ENCODE results near the gene TNFRSF18.

Gene TNFRSF18

DNA sequence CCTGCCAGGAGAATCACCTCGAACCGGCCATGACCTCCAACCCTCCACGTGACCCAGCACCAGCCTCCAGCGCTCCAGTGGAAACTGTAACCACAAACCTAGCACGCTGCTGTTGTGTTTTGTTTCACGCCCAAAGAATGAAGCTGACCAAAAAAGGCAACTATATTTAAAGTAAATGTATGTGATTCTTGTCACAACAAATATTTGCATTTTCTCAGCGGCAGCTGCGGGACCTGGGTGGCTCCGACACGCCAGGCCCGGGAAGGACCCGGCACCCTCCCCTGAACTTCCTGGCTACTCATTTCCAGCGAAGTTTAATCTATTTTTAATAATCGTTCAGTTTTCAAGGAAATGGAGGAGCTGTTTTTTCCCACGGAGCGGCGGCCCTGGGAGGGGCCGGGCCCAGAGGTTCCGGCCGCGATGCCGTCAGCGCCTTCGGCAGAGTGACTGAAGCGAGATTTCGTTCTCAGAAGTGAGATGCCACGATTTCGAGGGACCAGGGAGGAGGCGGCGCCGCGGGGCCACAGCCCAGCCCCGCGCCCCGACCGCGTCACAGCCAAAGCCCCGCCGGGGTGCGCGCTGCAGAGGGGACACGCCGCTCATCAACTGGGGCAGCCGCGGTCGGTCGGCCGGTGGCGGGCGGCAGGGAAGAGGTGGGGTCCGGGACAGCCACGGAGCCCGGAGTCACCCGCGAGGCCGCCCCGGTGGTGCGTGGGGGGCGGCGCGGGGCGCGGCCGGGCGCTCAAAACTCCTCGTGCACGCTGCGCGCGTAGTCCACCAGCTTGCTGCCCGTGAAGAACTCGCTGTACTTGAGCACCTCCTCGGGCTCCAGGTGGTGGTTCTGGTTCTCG lies 10.6 kb upstream of the TNFRSF18 start:
- H3K36me3 ChIP-seq (ENCODE audit: control insufficient read depth, insufficient read depth, low read length), result peaks cover 34% of the 10 kb centered on the region
- H3K9ac ChIP-seq (ENCODE audit: low read length), result no peak overlapping the region
- no peaks in the 10 kb centered on the region for H3K9me3 ChIP-seq (ENCODE audit: control insufficient read depth, insufficient read depth, low read depth, low read length)
- no peak overlapping the region for H3K4me3 ChIP-seq (ENCODE audit: low read depth, low read length)
- no peak overlapping the region for H3K27ac ChIP-seq (ENCODE audit: low read depth, low read length)
- no peaks in the 10 kb centered on the region for H3K27me3 ChIP-seq (ENCODE audit: control insufficient read depth, insufficient read depth, low read length)
- peaks cover 4% of the 10 kb centered on the region; the same call in 1 of the 2 replicates for H3K4me1 ChIP-seq (ENCODE audit: control insufficient read depth, insufficient read depth, low read length)

GRCh38 chr1:1215881-1216605 lies 9.7 kb upstream of the TNFRSF18 start:
- peaks cover 29% of the 10 kb centered on the region for H3K36me3 ChIP-seq (ENCODE audit: control insufficient read depth, insufficient read depth, low read length)
- H3K27me3 ChIP-seq (ENCODE audit: control insufficient read depth, insufficient read depth, low read length), result no peaks in the 10 kb centered on the region
- no peak overlapping the region for H3K9ac ChIP-seq (ENCODE audit: low read length)
- H3K27ac ChIP-seq (ENCODE audit: low read depth, low read length), result no peak overlapping the region
- H3K9me3 ChIP-seq (ENCODE audit: control insufficient read depth, insufficient read depth, low read depth, low read length), result no peaks in the 10 kb centered on the region
- H3K4me3 ChIP-seq (ENCODE audit: low read depth, low read length), result no peak overlapping the region
- peaks cover 4% of the 10 kb centered on the region; the same call in 1 of the 2 replicates for H3K4me1 ChIP-seq (ENCODE audit: control insufficient read depth, insufficient read depth, low read length)

DNA sequence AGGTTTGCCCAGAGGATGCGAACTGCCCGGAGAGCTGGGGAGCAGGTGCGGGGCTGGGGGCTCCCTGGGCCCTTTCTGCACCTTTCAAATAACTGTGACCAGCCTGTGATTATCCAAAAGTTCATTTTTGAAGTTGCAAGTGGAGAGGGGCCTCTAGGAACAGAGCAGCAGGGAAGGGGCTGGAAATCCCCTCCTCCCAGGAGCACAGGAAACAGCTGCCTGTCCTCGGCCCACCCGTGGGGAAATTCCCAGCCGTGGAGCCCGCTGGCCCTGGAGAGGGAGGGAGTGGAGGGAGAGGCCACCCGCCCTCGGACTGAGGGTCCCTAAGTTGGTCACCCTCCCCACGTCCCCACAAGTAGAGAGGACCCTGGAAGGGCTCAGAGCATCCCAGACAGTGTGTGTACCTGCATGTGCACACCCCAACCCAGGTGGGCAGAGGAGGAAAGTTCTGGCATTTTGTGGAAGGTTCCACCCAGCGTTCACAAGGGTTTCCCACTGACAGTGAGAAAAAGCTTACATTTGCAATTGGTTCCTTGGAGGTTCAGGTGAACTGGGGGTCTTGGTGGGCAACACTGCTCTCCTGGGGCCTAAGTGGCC lies 8.8 kb upstream of the TNFRSF18 start:
- Histone ChIP-seq H3K27me3 (ENCODE audit: control insufficient read depth, insufficient read depth, low read length) (no peaks in the 10 kb centered on the region), H3K27ac (ENCODE audit: low read depth, low read length) (no peak overlapping the region), H3K4me1 (ENCODE audit: control insufficient read depth, insufficient read depth, low read length) (peaks cover 4% of the 10 kb centered on the region; the same call in 1 of the 2 replicates), H3K9me3 (ENCODE audit: control insufficient read depth, insufficient read depth, low read depth, low read length) (no peaks in the 10 kb centered on the region), H3K4me3 (ENCODE audit: low read depth, low read length) (no peak overlapping the region), H3K9ac (ENCODE audit: low read length) (no peak overlapping the region), H3K36me3 (ENCODE audit: control insufficient read depth, insufficient read depth, low read length) (peaks cover 22% of the 10 kb centered on the region)

- H3K36me3 ChIP-seq (ENCODE audit: control insufficient read depth, insufficient read depth, low read length), result peaks cover 20% of the 10 kb centered on the region
- no peak within 1 kb of the TSS for H3K9ac ChIP-seq (ENCODE audit: low read length)
- no peak within 1 kb of the TSS for H3K27ac ChIP-seq (ENCODE audit: low read depth, low read length)
- H3K4me1 ChIP-seq (ENCODE audit: control insufficient read depth, insufficient read depth, low read length), result peaks cover 4% of the 10 kb centered on the region; the same call in 1 of the 2 replicates
- H3K4me3 ChIP-seq (ENCODE audit: low read depth, low read length), result no peak within 1 kb of the TSS
- H3K27me3 ChIP-seq (ENCODE audit: control insufficient read depth, insufficient read depth, low read length), result no peaks in the 10 kb centered on the region
- H3K9me3 ChIP-seq (ENCODE audit: control insufficient read depth, insufficient read depth, low read depth, low read length), result no peaks in the 10 kb centered on the region
Observed at GRCh38 chr1:1213345-1214265, 7.2 kb upstream of the TNFRSF18 start, which contains the start of gene TNFRSF4. Gene TNFRSF4, minus strand, starts transcription at chr1:1214153. Its CDS starts 26 bp downstream, at chr1:1214127.

DNA sequence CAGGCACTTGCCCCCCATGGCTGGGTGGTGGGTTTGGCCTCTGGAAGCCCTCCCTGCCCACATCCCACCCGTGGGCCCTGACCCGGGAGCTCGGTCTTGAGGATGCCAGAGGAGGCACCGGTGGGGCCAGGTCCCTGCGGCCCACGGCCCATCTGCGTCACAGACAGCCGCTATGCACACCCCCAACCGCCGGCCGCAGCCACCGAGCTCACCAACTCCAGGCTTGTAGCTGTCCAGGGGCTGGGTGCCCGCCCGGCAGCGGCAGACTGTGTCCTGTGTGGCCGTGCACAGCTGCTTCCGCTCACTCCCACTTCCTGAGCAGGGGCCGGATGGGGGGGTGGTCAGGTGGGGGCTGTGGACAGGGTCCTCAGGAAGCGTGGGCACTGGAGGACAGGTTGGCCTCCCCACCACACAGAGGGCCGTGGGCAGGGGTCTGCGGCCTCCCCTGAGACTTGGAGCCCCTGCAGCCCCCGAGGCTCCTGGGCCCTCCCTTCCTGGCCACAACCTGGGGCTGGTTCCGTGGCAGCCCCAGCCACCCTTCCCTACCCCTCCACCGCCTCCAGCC lies 6.5 kb upstream of the TNFRSF18 start:
- Histone ChIP-seq H3K27ac (ENCODE audit: low read depth, low read length) (no peak overlapping the region), H3K4me3 (ENCODE audit: low read depth, low read length) (no peak overlapping the region), H3K27me3 (ENCODE audit: control insufficient read depth, insufficient read depth, low read length) (no peaks in the 10 kb centered on the region), H3K9me3 (ENCODE audit: control insufficient read depth, insufficient read depth, low read depth, low read length) (no peaks in the 10 kb centered on the region), H3K9ac (ENCODE audit: low read length) (no peak overlapping the region), H3K4me1 (ENCODE audit: control insufficient read depth, insufficient read depth, low read length) (peaks cover 5% of the 10 kb centered on the region; the same call in 1 of the 2 replicates), H3K36me3 (ENCODE audit: control insufficient read depth, insufficient read depth, low read length) (peaks cover 13% of the 10 kb centered on the region)

- Histone ChIP-seq H3K9ac (ENCODE audit: low read length) (no peak overlapping the region), H3K4me1 (ENCODE audit: control insufficient read depth, insufficient read depth, low read length) (peaks cover 12% of the 10 kb centered on the region; the same call in 1 of the 2 replicates), H3K4me3 (ENCODE audit: low read depth, low read length) (no peak overlapping the region), H3K27me3 (ENCODE audit: control insufficient read depth, insufficient read depth, low read length) (peaks cover 7% of the 10 kb centered on the region), H3K36me3 (ENCODE audit: control insufficient read depth, insufficient read depth, low read length) (peaks cover 4% of the 10 kb centered on the region), H3K27ac (ENCODE audit: low read depth, low read length) (no peak overlapping the region), H3K9me3 (ENCODE audit: control insufficient read depth, insufficient read depth, low read depth, low read length) (no peaks in the 10 kb centered on the region)
Observed at GRCh38 chr1:1211541-1212441, 5.4 kb upstream of the TNFRSF18 start.

DNA sequence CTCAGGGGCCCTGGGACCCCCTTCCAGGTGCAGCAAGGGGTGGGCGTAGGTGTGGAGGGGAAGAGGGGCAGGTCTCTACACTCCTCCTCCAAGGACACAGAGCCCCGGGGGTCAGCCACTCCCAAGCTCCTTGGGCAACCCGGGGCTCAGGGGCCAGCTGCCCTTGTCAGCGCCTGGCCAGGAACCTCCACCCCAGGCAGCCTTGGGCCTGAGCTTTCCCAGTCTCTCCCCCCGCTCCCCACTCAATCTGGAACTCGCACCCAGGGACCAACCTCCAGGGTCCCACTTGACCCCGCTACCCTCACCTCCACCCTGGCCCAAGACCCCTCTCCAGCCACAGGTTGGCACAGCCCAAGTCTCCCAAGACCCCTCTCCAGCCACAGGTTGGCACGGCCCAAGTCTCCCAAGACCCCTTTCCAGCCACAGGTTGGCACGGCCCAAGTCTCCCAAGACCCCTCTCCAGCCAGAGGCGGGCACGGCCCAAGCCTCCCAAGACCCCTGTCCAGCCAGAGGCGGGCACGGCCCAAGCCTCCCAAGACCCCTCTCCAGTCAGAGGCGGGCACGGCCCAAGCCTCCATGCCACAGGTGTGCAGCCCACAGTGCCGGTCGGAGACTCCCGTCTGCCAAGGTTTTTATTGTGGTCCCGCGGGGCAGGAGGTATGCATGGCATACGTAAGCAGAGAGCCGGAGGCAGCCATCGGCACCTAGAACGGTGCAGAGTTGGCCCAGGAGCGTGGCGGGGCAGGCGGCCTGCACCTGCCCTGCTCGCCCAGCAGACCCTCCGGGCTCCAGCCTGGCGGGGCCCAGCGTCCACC lies 4.5 kb upstream of the TNFRSF18 start:
- H3K27me3 ChIP-seq (ENCODE audit: control insufficient read depth, insufficient read depth, low read length), result peaks cover 16% of the 10 kb centered on the region
- peaks cover 19% of the 10 kb centered on the region for H3K4me1 ChIP-seq (ENCODE audit: control insufficient read depth, insufficient read depth, low read length)
- no peak overlapping the region for H3K27ac ChIP-seq (ENCODE audit: low read depth, low read length)
- no peaks in the 10 kb centered on the region for H3K36me3 ChIP-seq (ENCODE audit: control insufficient read depth, insufficient read depth, low read length)
- H3K9ac ChIP-seq (ENCODE audit: low read length), result no peak overlapping the region
- no peak overlapping the region for H3K4me3 ChIP-seq (ENCODE audit: low read depth, low read length)
- no peaks in the 10 kb centered on the region for H3K9me3 ChIP-seq (ENCODE audit: control insufficient read depth, insufficient read depth, low read depth, low read length)

DNA sequence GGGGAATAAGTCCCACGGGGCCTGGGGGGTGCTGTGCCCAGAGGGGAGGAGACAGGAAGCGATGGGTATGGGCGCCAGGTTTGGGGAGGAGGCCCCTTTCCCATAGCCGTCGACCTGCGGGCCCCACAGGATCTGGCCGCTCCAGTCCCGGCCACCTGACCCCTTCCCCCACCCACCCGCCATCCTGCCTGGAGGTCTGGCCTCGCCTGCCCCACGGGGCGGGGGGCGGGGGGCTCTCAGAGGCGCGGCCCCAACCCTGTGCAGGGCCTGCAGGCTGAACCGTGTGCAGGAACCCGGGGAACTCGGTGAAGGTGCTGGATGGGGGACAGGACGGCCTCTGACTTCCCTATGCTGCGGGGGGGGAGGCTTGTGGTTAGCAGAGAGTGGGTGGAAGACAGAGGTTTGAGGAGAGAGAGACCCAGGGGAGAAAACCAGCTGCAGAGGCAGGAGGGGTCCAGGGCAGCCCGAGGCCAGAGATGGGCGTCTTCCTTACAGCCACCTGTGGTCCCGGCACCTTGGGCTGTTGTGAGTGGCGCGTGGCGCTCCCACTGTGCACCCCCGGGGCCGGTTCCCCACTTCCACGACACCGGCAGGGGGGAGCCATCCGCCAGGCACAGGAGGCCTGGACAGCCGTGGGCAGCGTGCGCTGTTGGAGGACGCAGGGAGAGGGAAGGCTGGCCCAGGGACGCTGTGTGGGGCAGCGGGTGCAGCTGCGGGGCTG lies 2.5 kb upstream of the TNFRSF18 start:
- Histone ChIP-seq H3K4me3 (ENCODE audit: low read depth, low read length) (no peak overlapping the region), H3K4me1 (ENCODE audit: control insufficient read depth, insufficient read depth, low read length) (peaks cover 22% of the 10 kb centered on the region), H3K9ac (ENCODE audit: low read length) (no peak overlapping the region), H3K36me3 (ENCODE audit: control insufficient read depth, insufficient read depth, low read length) (no peaks in the 10 kb centered on the region), H3K9me3 (ENCODE audit: control insufficient read depth, insufficient read depth, low read depth, low read length) (no peaks in the 10 kb centered on the region), H3K27ac (ENCODE audit: low read depth, low read length) (no peak overlapping the region), H3K27me3 (ENCODE audit: control insufficient read depth, insufficient read depth, low read length) (peaks cover 34% of the 10 kb centered on the region)

GRCh38 chr1:1207571-1207892 lies 1.1 kb upstream of the TNFRSF18 start:
- Histone ChIP-seq H3K4me1 (ENCODE audit: control insufficient read depth, insufficient read depth, low read length) (peaks cover 22% of the 10 kb centered on the region), H3K9ac (ENCODE audit: low read length) (no peak overlapping the region), H3K27ac (ENCODE audit: low read depth, low read length) (no peak overlapping the region), H3K36me3 (ENCODE audit: control insufficient read depth, insufficient read depth, low read length) (no peaks in the 10 kb centered on the region), H3K4me3 (ENCODE audit: low read depth, low read length) (no peak overlapping the region), H3K9me3 (ENCODE audit: control insufficient read depth, insufficient read depth, low read depth, low read length) (no peaks in the 10 kb centered on the region), H3K27me3 (ENCODE audit: control insufficient read depth, insufficient read depth, low read length) (peaks cover 45% of the 10 kb centered on the region)

Data from HUES6 (cell line).